Peyer's patch (tissue), 4 donors: ENCODE results near the gene VAMP5.

Experiments used
- POLR2A ChIP-seq, 2 donors: fragments of 450-650 bp; IDR thresholded peaks; one replicate each; pipeline ENCODE4 v1.5.1; 2017; ENCODE audit warnings: antibody characterized with exemption in 2 of 2, mild to moderate bottlenecking in 2 of 2, moderate library complexity in 2 of 2
- TF ChIP-seq, protein P1 (sequence below), 6 experiments: fragments of 450-650 bp in 4 of 6; fragments of 200-600 bp in 2 of 6; sonication (generic) in 1 of 6; IDR thresholded peaks; one replicate each; pipeline ENCODE4 v1.5.1; 2017 to 2019; ENCODE audit warnings: antibody characterized with exemption in 6 of 6, mild to moderate bottlenecking in 3 of 6, moderate library complexity in 1 of 6

DNA sequence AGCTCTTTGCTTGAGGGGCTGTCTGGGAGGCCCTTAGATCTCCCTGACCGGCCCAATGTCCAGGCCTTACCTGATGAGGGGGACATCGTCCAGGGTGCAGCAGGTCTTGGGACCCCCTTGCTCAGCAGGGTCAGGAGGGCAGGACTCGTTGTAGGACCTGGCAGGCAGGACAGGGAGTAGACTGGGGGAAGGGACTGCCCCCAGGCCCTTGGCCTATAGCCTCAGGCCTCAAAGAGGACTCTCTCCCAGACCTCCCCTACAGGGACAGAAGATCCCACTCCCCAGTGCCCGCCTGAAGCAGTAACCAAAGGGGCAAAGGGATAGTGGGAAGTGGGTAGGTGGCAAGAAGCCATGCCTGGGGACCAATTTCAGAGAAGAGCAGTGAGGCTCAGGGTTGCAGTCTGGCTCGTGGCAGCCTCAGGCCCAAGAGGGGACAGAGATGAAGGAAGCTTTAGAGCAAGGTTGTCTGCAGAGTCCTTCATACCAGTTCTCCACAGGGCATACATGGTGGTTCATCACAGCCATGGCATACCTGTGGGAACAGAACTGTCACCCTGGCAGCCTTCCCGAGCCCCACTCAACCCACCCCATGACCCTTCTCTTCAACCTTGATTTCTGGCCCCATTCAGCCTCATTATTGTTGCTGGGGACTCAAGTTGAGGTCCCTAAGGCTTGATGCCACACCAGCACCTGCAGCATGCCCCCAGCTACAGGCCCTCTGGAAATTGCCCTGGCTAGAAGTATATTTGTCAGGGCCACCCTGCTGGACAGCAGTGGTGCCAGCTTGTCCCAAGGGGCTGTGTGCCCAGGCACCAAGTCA, 16.9 kb downstream of the VAMP5 start:
- TF ChIP-seq, protein P1, sequence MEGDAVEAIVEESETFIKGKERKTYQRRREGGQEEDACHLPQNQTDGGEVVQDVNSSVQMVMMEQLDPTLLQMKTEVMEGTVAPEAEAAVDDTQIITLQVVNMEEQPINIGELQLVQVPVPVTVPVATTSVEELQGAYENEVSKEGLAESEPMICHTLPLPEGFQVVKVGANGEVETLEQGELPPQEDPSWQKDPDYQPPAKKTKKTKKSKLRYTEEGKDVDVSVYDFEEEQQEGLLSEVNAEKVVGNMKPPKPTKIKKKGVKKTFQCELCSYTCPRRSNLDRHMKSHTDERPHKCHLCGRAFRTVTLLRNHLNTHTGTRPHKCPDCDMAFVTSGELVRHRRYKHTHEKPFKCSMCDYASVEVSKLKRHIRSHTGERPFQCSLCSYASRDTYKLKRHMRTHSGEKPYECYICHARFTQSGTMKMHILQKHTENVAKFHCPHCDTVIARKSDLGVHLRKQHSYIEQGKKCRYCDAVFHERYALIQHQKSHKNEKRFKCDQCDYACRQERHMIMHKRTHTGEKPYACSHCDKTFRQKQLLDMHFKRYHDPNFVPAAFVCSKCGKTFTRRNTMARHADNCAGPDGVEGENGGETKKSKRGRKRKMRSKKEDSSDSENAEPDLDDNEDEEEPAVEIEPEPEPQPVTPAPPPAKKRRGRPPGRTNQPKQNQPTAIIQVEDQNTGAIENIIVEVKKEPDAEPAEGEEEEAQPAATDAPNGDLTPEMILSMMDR (IDR thresholded peaks at IDR 0.05): no peak
- no peak for TF ChIP-seq POLR2A (IDR thresholded peaks at IDR 0.05)
